ENCODE measurements around the gene DEF6. TPM values are rescaled to one million over a fixed set of nuclear protein-coding genes. Genes with fewer than 3 reads are reported as not detected.
"Not testable (repeated sequence)": the region's sequence is repeated elsewhere in the genome, so short reads cannot be mapped to it uniquely, and the experiment has no call there.

DEF6 gene
- total RNA-seq, 1 donor from 2014 or later: 0.26 TPM

DNA sequence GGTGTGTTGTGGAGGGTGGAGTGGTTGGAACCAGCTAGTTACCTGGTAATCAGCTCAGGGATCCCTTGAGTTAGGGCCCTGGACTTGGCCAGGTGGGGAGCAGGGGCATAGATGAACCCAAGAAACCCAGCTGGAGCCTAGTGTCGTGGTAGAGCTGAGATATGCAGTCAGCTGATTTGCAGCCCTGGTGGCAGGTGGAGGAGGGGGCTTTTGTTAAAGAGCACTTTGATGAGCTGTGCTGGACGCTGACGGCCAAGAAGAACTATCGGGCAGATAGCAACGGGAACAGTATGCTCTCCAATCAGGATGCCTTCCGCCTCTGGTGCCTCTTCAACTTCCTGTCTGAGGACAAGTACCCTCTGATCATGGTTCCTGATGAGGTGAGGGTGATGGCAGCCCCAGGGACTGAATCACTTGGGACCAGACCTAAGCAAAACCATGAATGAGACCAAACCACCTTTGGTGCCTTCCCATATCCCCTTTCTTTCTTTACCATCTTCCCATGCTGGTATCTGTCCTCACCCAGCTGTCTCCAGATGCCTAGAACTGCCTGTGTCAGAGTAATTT is 12.7 kb downstream of the DEF6 start:
- DNase-seq (ENCODE audit: low read depth, low spot score): no peak

DNA sequence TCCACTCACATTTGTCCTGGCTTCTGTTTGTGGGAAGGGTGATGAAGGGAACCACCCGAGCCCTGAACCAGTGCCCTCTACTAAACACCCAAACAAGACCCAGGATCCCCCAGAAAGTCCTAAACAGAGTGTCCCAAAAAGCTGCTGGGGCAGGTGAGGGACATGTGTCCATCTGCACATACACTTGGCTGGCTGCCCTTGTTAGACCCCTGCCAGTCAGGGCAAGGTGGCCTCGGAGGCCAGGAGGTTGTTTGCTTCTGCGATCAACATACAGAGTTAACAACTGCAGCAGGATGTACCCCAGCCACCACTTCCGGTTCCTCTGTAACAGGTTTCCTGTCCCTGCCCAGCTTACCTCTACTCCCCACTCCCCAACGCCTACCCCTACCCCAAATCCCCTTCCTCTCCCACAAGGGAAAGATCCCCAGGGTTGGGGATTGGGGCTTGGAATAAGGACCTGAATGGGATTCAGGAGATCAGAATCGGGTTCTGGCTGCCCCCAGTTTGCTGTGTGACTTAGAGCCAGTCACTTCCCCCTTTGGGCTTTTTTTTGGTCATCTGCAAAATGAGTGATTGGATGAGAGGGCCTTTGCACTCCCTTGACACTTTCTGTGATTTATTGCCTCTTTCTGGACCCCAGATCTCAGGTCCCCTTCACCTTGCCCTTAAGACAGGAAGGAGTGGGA is 13.9 kb downstream of the DEF6 start:
- DNase-seq (ENCODE audit: low read depth, low spot score): no peak

DNA sequence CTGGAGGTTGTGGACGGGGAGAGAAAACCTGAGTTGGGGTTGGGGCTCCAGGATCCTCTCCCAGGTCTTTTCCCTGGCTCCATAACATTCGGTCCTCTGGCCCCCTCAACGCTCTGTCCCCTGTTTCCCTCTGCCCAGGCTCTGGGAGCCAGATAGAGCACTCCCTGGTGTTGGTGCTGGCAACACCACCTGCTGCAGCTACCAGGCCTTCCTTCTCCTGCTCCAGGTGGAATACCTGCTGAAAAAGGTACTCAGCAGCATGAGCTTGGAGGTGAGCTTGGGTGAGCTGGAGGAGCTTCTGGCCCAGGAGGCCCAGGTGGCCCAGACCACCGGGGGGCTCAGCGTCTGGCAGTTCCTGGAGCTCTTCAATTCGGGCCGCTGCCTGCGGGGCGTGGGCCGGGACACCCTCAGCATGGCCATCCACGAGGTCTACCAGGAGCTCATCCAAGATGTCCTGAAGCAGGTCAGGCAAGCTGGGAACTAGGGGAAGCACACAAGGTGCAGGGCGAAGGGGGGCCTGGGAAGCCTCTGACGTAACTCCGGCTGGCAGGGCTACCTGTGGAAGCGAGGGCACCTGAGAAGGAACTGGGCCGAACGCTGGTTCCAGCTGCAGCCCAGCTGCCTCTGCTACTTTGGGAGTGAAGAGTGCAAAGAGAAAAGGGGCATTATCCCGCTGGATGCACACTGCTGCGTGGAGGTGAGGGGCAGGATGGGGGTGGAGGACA is 14.6 kb downstream of the DEF6 start:
- no peak for DNase-seq (ENCODE audit: low read depth, low spot score)

DNA sequence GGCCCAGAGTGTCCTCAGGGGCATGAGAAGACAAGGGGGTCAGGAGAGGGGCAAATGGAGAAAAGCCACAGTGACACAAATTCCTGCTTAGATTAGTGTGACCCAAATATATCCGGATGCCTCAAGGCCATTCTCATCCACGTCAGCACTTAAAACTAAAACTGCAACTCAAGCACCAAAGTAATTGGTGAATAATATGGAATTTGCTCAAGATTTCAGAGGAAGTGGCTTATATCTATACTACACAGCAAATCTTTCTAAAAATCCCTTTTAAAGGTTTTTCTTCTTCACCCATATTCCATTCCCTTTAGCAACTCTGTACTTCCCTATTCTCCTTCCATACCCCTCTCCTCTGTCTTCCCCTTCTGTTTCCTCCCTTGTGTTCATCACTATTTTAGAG is 15.2 kb downstream of the DEF6 start:
- no peak for DNase-seq (ENCODE audit: low read depth, low spot score)

DNA sequence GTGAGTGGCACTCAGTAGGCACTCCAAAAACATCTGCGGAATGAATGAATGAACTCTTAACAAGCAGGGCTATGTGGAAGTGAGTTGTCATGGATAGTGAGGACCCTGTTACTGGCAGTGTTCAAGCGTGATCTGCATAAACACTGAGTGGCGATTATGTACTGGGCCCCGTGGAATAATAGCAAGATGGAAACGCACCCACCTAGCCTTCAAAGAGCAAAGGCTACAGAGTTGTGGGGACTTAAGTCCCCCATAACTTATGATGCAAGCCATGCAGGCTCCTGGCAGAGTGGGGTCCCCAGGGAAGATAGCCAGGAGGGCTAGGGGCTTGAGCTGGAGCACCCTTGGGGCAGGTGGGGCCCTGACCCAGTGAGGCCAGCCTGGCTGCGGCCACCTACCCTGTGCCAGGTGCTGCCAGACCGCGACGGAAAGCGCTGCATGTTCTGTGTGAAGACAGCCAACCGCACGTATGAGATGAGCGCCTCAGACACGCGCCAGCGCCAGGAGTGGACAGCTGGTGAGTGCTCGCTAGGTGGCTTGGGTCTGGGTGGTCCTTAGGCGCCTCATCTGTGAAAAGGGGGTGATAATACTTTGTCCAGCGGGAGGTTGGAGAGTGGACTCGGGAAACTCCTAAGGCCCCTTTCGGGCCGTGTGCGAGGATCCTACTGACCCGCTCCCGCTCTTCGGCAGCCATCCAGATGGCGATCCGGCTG is 20.0 kb downstream of the DEF6 start:
- no peak for DNase-seq (ENCODE audit: low read depth, low spot score)

DNA sequence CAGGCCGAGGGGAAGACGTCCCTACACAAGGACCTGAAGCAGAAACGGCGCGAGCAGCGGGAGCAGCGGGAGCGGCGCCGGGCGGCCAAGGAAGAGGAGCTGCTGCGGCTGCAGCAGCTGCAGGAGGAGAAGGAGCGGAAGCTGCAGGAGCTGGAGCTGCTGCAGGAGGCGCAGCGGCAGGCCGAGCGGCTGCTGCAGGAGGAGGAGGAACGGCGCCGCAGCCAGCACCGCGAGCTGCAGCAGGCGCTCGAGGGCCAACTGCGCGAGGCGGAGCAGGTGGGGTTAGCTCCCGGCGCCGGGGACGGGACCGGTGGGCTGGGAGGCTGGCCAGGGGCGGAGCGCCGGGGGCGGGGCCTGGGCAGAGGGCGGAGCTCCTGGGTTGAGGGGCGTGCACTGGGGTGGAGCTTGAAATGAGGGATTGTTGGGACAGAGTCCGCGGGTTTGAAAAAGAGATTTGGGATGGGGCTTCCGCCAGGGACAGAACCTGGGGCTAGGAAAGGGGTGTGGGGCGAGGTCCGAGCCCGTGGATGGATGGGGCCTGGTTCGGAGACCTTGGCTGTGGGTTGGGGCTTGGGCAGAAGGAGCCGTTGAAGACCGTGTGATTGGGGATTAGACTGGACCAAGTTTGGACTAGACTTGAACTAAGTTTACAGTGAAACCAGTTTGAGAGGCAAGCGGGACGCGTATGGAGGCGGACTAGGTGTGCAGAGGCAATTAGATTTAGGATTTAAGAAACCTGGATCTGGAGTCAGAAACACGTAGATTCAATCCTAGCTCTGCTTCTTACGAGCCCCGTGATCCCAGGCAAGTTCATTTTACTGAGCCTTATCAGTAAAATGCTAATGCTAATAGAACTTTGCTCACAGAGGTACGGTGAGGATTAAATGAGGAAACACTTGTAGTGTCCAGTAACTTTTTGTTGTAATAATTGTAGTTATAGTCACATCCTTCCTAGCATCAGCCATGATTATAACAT is 20.9 kb downstream of the DEF6 start:
- DNase-seq (ENCODE audit: low read depth, low spot score): no peak

DNA sequence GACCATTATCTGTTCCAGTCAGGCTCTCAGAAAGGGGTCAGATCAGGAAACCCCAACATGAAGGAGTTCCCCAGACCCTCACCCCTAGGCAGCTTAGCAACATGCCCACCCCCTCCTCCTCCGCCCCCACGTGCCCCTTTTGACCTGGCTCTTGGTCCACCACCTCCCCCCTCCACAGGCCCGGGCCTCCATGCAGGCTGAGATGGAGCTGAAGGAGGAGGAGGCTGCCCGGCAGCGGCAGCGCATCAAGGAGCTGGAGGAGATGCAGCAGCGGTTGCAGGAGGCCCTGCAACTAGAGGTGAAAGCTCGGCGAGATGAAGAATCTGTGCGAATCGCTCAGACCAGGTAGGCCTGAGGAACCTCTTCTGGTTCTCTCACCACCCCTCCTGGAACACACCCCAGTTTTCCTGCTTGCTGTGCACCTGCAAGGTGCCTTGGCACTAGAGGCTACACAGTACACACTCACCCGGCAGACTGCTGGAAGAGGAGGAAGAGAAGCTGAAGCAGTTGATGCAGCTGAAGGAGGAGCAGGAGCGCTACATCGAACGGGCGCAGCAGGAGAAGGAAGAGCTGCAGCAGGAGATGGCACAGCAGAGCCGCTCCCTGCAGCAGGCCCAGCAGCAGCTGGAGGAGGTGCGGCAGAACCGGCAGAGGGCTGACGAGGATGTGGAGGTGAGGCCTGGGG is 21.9 kb downstream of the DEF6 start:
- no peak for DNase-seq (ENCODE audit: low read depth, low spot score)

DNA sequence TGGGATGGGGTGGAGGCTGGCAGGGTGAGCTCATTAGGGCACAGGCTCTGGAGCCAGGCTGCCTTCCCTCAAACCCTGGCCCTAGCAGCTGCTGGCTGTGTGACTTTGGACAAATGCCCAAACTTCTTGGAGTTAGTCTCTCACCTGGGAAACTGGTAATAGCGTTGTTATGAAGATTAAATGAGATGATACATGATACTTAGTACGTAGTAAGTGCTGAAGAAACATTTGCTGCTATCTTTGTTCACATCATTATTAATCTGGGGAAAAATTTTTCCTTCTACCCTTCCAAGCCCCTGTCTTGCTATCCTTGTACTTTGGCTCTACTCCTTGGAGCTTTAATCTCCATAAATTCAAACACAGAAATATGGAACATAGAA is 22.4 kb downstream of the DEF6 start:
- no peak for DNase-seq (ENCODE audit: low read depth, low spot score)

DNA sequence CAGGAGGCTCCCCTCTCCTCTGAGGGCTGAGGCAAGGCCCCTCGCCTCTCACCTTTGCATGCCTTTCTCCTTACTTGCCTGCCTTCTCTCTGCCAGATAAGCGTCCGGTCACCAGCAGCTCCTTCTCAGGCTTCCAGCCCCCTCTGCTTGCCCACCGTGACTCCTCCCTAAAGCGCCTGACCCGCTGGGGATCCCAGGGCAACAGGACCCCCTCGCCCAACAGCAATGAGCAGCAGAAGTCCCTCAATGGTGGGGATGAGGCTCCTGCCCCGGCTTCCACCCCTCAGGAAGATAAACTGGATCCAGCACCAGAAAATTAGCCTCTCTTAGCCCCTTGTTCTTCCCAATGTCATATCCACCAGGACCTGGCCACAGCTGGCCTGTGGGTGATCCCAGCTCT is 23.5 kb downstream of the DEF6 start:
- no peak for DNase-seq (ENCODE audit: low read depth, low spot score)

DNA sequence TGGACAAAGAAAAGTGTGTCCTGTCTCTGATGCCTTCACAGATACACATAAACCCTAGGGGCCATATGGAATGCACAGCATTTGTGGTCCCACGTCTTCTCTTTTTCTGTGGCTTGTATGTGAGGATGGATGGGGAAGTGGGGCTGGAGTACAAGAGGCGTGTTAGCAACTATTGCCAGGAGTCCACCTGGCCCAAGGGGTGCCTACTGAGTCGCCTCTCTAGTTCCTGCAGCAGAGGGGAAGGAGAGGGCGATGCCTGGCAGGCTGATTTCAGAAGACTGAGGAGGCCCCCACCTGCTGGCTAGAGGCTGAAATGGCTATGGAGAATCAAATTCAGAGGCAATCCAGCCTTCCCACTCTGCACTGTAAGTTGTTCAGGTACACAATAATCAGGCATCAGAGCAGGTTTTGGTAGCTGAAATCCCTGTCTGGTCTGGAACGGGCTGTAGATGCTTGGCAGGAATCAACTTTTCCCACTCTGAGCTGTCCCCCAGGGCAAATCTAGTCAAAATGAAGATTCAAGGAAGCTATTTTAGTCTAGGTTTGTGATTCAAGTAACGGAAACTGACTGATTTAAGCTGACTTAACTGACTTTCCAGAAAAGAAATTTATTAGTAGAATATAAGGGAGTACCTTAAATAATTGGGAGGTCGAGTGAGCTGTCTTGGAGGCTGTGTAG is 29.9 kb downstream of the DEF6 start:
- DNase-seq (ENCODE audit: low read depth, low spot score): no peak

DNA sequence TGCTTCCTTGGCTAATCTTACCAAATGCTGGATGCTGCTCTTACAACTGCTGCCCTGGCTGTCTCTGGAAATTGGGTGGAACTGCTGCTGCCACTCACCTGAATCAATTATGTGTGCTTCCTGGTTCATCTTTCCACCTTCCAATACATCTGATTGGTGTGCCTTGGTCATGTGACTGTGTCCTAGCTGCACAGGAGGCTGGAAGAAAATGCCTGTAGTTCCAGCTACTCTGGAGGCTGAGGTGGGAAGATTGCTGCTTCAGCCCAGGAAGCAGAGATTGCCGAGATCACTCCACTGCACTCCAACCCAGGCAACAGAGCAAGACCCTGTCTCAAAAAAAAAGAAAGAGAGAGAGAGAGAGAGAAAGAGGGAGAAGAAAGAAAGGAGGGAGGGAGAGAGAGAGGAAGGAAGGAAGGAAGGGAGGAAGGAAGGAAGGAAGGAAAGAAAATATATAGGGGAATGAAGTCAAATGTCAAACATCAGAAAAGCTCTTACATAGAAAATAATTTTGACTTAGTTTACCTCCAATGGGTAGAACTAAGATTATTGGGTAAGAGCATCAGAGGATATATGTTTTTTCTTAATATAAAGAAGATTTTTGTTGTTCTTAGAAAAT is 30.6 kb downstream of the DEF6 start:
- DNase-seq (ENCODE audit: low read depth, low spot score): no peak

DNA sequence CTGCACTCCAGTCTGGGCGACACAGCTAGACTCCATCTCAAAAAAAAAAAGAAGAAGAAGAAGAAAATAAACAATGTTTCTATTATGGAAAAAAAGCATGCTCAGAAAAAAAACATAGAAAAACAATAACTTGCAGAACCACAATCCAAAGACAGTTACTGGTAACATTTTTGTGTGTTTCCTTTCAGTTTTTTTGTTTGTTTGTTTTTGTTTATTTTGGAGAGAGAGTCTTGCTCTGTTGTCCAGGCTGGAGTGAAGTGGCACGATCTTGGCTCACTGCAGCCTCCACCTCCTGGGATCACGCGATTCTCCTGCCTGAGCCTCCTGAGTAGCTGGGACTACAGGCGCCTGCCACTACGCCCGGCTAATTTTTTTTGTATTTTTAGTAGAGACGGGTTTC is 31.3 kb downstream of the DEF6 start:
- DNase-seq (ENCODE audit: low read depth, low spot score): not testable (repeated sequence)

DNA sequence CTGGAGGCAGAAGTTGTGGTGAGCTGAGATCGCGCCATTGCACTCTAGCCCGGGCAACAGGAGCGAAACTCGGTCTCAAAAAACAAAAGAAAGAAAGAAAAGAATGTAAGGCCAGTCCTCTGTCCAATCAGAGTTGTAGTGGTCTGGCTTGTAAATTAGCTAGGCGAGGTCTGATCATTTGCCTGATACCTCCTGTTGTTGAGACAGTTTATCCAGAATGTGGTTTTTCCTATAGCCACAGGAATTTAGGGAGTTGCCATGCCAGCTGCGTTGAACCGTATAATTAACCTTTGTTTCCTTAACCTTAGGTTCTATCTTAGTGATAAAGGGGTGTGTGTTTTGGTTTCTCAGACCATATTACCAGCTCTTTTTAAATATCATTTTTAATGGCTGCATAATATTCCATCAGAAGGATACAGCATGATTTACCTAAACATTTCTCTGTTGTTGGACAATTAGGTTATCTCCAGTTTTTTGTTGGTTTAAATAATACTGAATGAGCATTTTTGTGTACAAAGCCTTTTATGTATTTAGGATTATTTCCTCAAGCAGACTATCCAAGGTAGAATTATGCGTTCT is 33.0 kb downstream of the DEF6 start:
- DNase-seq (ENCODE audit: low read depth, low spot score): no peak

DNA sequence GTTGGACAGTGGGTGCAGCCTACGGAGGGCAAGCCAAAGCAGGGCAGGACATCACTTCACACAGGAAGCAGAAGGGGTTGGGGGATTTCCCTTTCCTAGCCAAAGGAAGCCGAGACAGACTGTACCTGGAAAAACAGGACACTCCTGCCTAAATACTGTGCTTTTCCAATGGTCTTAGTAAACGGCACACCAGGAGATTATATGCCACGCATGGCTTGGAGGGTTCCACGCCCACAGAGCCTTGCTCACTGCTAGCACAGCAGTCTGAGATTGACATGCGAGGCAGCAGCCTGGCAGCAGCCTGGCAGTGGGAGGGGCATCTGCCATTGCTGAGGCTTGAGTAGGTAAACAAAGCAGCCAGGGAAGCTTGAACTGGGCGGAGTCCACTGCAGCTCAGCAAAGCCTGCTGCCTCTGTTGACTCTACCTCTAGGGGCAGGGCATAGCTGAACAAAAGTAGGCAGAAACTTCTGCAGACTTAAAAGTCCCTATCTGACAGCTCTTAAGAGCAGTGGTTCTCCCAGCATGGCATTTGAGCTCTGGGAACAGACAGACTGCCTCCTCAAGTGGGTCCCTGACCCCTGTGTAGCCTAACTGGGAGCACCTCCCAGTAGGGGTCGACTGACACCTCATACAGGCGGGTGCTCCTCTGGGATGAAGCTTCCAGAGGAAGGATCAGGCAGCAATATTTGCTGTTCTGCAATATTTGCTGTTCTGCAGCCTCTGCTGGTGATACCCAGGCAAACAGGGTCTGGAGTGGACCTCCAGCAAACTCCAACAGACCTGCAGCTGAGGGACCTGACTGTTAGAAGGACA is 34.7 kb downstream of the DEF6 start:
- DNase-seq (ENCODE audit: low read depth, low spot score): not testable (repeated sequence)

DNA sequence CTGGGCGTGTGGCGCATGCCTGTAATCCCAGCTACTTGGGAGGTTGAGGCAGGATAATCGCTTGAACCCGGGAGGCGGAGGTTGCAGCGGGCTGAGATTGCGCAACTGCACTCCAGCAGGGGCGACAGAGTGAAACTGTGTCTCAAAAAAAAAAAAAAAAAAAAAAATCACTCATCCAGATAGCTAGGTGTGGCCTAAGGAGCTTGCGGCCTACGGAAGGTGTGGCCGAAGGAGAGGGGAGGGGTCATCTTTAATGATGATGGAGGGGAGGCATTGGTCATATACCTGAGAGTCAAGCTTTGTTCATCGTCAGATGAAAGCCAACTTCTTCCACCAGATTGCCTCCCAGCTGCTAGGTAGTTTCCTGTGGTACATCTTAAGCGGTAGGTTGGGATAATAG is 43.9 kb downstream of the DEF6 start:
- no peak for DNase-seq (ENCODE audit: low read depth, low spot score)

DNA sequence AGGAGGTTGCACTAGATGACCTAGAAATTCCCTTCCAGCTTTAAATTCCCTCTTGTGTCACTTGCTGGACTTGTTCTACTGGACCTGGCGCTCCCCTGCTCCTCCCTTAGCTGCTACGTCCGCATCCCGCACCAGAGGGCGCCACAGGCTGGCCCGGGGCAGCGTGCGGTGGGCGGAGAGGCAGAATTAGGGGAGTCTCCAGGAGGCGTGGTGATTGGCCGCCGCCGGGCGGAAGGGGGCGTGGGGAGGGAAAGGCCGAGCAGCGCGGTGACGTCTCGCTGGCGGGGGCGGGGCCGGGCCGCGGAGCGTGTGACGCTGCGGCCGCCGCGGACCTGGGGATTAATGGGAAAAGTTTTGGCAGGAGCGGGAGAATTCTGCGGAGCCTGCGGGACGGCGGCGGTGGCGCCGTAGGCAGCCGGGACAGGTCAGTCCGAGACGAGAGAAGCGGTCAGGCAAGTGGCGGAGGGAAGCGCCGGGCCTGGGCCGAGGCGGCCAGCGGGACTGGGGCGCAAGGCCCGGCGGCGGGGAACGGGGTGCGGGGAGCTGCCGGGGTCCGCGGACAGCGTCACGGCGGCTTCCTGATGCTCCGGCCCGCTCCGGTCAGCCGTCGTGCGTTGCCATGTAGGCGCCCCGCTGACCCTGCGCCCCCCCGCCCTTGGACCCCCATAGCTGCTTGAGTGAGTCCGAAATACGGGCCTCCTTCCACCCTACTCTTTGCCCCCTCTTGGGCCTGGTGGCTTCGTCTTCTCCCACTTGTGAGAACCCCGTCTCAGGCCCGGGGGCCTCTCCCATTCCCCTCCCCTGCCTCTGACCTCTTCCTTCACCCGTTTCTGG is 44.9 kb downstream of the DEF6 start, which contains the start of gene PPARD:
PPARD (plus strand) TSS at position 301 of the 834 bp plus-strand sequence. CDS start 68,530 bp downstream, outside the sequence.
- peak; percentile 77 for DNase-seq (ENCODE audit: low read depth, low spot score)
